Fibroblast of skin of left biceps (primary cell): ENCODE results near the gene SPATA32.
"Not testable (repeated sequence)": the region's sequence is repeated elsewhere in the genome, so short reads cannot be mapped to it uniquely, and the experiment has no call there.

Experiments
- DNase-seq, 2 experiments: peaks; one replicate each; pipeline ENCODE4 v3.0.0-alpha.2; 2013; ENCODE audit warnings: low read depth in 2 of 2

SPATA32 gene

GRCh38 chr17:45261577-45262515 is at the start of gene SPATA32:
SPATA32 (minus strand) TSS chr17:45262094; CDS start chr17:45262016, 78 bp downstream.
- DNase-seq = no peak

- no peak for DNase-seq
Measured at GRCh38 chr17:45311401-45311759, 49.5 kb upstream of the SPATA32 start.

- DNase-seq = no peak
Measured at GRCh38 chr17:45310380-45311324, 48.8 kb upstream of the SPATA32 start.

- no peak for DNase-seq
Measured at GRCh38 chr17:45309400-45309799, 47.5 kb upstream of the SPATA32 start.

- no peak for DNase-seq
Measured at GRCh38 chr17:45308840-45309239, 46.9 kb upstream of the SPATA32 start.

GRCh38 chr17:45308016-45308365 is 46.1 kb upstream of the SPATA32 start:
- DNase-seq = no peak

- peak; percentile 57 to 64 for DNase-seq
Measured at GRCh38 chr17:45307290-45308015, 45.6 kb upstream of the SPATA32 start.

GRCh38 chr17:45306623-45307022 is 44.7 kb upstream of the SPATA32 start:
- no peak for DNase-seq

GRCh38 chr17:45306094-45306493 is 44.2 kb upstream of the SPATA32 start:
- no peak for DNase-seq

- peak in 1 of 2 experiments; percentile 23 for DNase-seq
Measured at GRCh38 chr17:45305530-45306087, 43.7 kb upstream of the SPATA32 start.

- no peak for DNase-seq
Measured at GRCh38 chr17:45302649-45303173, 40.8 kb upstream of the SPATA32 start.

GRCh38 chr17:45302220-45302619 is 40.3 kb upstream of the SPATA32 start:
- not testable (repeated sequence) for DNase-seq

- DNase-seq = no peak
Measured at GRCh38 chr17:45301674-45302073, 39.8 kb upstream of the SPATA32 start.

- DNase-seq = no peak
Measured at GRCh38 chr17:45300060-45300751, 38.3 kb upstream of the SPATA32 start.

- no peak for DNase-seq
Measured at GRCh38 chr17:45299361-45299760, 37.5 kb upstream of the SPATA32 start.

- no peak for DNase-seq
Measured at GRCh38 chr17:45298546-45299285, 36.8 kb upstream of the SPATA32 start.

GRCh38 chr17:45296833-45297124 is 34.9 kb upstream of the SPATA32 start:
- no peak for DNase-seq

- no peak for DNase-seq
Measured at GRCh38 chr17:45296003-45296832, 34.3 kb upstream of the SPATA32 start.

- DNase-seq = peak in 1 of 2 experiments; percentile 42
Measured at GRCh38 chr17:45294506-45294905, 32.6 kb upstream of the SPATA32 start.
